ENCODE data around the gene SHPK.

SHPK gene

DNA sequence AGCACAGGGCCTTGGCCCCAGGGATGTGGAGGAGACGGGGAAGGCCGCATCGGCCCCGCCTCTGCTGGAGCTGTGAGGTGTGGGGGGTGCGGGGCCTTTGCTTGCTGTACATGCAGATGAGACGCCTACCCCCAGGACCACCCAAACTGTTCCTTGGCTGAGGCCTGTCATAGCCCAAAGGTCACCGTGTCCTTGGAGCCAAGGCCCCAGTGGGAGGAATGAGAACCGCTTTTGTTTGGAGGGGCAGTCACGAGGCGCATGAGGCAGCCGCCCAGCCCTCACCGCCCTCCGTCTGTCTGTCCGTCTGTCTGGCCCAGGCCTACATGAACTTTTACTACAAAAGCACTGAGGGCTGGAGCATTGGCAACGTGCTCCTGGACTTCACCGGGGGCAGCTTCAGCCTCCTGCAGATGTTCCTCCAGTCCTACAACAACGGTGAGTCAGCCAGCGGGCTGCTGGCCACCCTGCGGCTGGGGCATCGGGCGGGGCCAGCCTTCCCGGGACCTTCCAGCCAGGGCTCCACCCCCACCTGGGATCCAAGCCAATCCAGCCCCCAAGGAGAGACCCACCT lies 23.6 kb upstream of the SHPK start:
- DNase-seq (ENCODE audit: low read depth) = peak; percentile 81

DNA sequence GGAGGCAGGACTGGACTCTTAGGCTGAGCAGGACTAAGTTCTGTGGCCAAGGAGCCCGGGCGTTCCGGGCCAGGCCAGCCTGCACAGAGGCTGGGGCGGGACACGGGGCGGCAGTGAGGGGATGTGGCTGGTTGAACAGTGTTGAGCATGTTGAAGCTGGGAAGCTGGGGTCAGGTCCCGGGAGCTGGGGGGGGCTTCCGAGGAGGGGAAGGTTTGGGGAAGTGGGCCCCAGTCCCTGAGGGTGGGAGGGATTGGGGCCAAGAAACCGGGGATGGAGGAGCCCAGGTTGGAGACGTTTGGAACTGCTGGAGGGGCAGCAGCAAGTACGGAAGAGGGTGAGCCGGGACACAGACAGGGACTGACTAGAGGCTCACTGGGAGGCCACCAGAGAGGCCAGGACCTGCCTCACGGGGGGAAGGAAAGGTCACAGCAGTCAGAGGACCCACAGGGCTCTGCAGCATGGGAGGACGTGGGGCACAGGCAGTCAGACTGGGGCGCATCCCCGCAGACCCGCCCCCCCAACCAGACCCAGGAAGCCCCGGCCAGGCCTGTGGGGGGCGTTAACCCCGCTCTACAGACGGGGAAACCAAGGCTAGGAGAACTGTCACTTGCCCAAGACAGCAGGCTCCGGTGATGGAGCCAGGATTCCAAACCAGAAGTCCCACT lies 22.9 kb upstream of the SHPK start:
- no peak for DNase-seq (ENCODE audit: low read depth)

DNA sequence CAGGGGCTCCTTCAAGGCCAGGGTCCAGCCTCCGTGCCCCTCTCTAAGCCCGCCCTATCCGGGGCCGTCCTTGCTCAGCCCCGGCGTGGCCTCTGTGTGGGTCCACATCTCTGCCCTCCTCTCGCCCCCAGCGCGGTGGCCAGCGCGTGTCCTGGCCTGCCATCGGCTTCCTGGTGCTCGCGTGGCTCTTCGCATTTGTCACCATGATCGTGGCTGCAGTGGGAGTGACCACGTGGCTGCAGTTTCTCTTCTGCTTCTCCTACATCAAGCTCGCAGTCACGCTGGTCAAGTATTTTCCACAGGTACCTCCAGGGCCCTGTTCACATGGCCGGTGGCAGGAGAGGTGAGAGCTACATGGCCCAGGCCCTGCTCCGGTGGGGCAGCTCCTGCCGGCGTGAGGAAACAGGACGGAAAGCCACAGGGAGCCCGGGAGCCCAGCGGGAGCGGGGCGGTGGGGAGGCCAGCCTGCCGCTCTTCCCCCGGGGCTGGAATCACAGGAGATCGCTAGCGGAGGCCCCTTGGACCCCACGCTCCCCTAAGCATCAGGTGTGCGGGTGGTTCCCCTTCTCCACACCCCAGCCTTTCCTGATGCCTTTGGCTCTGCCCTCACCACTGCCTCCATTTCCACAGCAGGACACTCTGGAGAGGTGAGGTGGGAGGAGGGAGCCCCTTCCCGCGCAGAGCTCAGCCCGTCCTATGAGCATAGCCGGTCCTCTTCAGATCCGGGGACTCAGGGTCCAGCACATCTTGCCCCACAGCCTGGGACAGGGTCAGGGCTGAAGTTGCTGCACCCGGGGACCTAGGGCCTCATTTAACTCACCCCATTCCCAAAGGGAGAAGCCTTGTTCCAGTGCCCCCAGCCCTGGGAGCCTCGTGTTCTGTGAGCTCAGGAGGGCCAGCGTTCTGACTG lies 22.1 kb upstream of the SHPK start:
- no peak for DNase-seq (ENCODE audit: low read depth)

DNA sequence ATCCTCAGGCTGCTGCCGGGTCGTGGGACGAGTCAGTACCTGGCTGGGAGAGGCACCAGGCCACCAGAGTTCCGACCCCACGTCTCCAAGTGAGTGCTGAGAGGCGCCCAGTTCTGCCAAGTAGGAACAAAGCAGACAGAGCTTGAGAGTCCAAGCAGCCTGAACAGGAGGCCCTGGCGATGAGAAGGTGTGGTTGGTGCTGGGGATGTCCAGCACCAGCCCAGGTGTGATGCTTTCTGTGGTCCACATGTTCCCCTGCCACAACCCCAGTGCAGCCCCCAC lies 21.5 kb upstream of the SHPK start:
- no peak for DNase-seq (ENCODE audit: low read depth)

DNA sequence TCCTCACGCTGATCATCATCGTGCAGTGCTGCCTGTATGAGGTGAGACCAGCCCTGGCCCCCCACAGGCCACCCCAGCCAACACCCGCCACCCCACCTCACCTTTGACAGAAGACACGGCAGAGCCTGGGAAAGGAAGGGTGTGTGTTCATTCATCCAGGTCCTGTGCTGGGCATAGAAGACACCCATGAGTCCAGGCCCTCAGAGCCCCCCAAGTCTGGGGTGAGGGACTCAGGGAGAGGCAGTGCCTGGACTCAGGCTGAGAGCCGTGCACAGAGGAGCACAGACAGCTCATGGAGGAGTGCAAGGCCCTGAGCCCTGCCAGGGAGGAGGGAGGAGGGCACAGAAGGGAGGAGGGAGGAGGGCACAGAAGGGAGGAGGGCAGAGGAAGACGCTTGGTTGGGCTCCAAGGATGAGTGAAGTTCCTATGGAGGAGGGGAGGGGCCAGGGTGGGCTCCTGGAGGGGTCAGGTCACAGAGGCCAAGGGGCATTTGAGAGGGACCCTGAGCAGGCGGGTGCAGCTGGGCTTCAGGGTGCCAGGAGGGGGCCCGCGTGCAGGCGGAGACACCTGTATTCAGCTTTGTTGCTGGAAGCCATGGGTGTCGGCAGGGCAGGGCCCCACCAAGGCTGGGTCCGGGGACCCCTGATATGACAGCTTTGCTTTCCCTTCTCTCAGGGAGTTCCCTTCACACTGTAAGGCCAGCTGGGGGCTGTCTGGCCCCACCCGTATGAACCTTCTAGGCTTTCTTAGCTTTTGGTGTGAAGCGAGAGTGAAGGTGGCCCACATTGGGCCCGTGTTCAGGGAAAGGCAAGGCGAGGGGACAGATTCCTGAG lies 20.9 kb upstream of the SHPK start:
- no peak for DNase-seq (ENCODE audit: low read depth)

DNA sequence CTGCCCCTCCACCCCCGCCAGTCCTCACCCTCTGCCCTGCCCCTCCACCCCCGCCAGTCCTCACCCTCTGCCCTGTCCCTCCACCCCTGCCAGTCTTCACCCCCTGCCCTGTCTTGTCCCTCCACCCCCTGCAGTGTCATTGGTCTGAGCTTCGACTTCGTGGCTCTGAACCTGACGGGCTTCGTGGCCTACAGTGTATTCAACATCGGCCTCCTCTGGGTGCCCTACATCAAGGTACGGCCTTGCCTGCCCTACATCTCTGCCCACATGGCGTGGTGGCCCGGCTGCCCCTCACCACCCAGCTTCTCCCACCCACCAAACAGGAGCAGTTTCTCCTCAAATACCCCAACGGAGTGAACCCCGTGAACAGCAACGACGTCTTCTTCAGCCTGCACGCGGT lies 20.3 kb upstream of the SHPK start:
- no peak for DNase-seq (ENCODE audit: low read depth)

DNA sequence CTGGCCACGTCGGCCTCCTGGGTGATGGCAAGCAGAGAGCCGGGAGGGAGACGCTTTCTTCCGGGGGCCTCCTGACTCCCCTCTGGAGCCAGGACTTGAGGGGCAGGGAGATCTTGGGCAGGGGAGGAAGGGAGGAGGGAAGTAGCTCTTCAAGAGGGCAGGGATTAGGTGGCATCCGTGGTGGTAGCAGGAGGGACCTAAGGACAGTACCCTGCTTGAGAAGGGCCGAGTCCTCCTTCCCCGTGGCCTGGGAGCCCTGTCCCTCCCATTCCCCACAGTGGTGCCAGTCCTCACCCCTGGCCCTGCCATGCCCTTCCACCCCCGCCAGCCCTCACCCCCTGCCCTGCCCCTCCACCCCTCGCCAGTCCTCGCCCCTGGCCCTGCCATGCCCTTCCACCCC lies 19.7 kb upstream of the SHPK start:
- no peak for DNase-seq (ENCODE audit: low read depth)

DNA sequence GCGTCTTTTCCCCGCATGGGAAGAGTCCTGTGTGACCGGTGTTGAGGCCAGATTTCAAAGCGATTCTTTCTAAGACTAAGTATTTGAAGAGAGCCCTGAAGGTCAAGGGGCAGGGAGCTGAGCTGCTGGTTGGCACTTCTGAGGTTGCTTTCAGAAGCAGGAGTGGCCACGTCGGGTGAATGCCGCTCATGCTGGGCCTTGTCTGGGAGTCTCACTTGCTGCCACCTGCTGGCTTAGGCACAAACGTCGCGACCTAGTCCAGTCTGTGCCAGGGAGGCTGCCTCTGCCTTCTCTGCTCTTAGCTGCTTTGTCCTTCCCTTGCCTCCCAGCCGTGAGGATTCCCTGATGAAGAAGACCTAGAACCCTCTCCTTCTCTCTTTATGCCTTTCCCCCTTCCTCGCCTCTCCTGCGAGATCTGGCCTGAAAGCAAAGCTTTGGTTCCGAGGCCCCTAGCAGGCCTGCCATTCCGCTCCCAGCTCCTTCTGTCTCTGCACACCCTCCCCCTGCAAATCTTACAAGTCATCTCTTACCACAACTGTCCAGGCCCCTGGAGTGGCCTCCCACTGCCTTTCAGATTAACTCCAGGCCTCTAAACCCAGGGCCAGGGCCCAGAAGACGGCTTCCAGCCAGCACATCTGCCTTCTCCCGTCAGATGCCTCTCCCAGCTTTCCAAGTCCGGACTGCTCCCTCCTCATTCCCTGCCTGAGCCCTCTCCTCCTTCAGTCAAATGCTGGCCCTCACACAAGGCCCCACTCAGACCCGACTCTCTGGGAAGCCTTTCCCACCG lies 11.9 kb upstream of the SHPK start:
- DNase-seq (ENCODE audit: low read depth) = no peak

DNA sequence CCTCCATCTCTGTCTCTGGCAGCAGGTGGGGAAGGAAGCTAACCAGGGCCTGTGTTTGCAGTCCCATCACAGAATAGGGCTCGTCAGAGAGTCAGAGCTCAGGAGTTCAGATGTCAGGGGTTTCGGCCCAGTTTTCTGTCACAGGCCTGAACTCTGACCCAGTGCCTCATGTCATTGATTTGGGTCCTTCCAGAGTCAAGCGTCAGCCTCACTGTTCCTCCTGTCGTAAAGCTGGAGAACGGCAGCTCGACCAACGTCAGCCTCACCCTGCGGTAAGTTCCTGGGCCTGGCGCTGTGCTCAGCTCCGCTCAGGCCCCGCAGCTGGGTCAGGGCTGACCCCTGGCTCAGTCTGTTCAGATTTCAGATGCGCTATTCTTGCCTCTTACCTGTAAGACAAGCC lies 11.2 kb upstream of the SHPK start:
- no peak for DNase-seq (ENCODE audit: low read depth)

DNA sequence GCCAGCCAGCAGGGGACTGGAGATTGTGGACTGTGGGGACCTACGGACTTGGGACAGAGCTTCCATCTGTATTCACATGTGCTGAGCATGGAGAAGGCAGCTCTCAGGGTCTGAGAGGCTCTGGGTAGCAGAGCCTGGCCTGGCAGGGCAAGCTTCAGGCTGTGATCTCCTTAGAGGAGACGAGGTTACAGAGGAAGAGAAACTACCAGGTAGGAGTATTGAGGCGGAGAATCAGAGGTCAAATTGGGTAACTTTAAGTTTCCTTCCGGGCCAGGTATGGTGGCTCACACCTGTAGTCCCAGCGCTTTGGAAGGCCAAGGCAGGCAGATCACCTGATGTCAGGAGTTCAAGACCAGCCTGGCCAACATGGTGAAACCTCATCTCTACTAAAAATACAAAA lies 9.3 kb upstream of the SHPK start:
- DNase-seq (ENCODE audit: low read depth) = no peak

DNA sequence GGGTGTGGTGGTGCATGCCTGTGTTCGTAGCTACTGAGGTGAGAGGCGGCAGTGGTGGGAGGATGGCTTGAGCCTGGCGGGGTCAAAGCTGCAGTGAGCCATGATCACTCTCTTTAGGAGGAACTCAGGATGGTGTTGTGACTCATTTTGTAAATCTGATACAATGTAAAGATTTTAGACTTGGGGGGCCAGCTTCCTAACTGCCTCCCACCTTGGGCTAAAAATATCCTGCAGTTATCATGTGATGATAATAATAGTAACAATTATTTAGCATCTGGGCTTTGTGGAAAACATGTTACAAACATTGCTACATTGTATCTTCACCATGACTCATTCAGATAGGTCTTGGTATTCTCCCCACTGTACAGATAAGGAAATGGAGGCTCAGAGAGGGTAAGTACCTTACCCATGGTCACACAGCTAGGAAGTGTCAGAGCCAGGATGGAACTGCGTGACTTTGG lies 7.9 kb upstream of the SHPK start:
- DNase-seq (ENCODE audit: low read depth) = no peak

DNA sequence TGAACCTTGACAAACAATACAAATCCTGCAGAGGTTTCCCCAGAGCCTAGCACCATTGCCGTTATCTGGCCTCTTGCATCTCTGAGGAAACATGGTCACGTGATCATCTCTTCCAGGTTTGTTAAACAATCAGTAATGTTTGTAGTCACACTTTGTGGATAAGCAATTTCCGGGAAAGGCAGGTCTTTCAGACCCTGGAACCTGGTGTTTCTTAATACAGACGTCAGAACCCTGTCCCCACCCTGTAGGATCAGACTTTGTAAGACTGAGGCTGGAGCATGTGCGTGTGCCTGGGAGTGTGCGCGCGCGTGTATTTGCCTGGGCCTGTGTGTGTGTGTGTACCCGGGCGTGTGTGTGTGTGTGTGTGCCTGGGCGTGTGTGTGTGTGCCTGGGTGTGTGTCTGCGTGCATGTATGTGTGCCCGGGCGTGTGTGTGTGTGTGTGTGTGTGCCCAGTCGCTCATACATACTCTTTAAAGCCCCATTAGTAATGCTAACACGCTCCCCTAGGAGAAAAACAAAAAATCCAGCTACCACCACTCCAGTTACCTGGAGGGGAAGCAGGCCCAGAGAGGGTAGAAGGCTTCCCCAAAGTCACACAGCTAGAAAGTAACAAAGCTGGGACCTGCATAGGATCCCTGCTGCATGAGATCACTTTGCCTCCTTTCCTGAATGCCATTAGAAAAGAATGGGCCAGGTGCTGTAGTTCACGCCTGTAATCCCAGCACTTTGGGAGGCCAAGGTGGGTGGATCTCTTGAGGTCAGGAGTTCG lies 5.9 kb upstream of the SHPK start:
- DNase-seq (ENCODE audit: low read depth) = no peak

DNA sequence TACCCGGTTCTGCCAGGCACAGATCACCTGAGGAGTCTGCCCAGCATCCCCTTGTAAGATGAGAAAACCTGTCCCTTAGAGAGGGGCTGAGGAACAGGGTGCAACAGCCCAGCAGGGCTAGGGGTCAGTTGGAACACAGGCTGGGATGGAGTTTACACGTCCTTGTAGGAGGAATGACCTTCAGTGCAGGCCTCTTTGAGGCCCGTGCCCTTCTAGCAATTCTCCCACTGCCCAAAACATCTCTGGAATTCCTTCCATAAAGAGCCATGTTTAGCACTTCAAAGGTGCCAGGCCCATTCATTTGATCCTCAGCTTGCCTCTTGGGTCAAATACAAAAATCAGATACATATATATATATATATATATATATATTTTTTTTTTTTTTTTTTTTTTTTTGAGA lies 5.0 kb upstream of the SHPK start:
- DNase-seq (ENCODE audit: low read depth) = no peak

DNA sequence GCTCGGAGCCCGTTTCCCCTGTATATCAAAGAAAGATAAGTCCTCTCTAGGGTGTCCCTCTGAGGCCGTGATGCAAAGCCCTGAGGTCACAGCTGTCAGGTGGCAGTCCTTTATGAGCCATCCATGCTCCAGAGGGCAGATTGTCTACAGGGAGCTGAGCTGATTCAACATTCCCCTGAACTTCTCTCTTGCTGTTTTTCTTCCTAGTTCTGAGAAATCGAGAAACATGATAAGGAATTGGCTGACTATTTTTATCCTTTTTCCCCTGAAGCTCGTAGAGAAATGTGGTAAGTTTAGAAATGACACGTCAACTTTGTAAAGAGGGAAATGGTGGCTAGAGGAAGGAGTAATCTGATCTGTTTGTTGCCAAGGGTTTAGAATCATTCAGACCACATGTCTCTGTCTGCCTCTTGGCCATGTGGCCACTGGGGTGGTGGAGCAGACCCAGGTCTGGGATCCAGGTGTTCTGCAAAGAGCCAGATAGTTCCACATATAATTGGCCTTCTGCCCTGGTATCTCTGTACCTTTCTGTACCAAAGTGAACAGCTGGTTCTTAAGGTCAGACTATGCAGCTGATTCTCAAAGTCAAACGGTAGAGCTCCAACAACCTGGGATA lies 4.0 kb upstream of the SHPK start:
- peak; percentile 19 for DNase-seq (ENCODE audit: low read depth)

DNA sequence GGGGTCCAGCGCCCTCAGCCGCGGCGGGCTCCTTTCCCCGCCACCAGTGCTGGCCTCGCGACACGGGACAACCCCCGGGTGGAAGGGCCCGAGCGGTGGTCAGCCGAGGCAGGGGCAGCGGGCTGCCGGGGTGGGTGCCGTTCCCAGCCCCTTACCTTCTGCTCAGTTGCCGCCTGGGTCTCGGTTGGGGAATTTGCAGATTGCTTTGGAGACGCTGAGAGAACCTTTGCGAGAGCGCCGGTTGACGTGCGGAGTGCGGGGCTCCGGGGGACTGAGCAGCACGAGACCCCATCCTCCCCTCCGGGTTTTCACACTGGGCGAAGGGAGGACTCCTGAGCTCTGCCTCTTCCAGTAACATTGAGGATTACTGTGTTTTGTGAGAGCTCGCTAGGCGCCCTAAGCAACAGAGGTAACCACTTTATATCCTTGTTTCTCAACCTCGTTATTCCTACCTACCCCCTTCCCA lies 891 bp upstream of the SHPK start:
- DNase-seq (ENCODE audit: low read depth) = no peak

DNA sequence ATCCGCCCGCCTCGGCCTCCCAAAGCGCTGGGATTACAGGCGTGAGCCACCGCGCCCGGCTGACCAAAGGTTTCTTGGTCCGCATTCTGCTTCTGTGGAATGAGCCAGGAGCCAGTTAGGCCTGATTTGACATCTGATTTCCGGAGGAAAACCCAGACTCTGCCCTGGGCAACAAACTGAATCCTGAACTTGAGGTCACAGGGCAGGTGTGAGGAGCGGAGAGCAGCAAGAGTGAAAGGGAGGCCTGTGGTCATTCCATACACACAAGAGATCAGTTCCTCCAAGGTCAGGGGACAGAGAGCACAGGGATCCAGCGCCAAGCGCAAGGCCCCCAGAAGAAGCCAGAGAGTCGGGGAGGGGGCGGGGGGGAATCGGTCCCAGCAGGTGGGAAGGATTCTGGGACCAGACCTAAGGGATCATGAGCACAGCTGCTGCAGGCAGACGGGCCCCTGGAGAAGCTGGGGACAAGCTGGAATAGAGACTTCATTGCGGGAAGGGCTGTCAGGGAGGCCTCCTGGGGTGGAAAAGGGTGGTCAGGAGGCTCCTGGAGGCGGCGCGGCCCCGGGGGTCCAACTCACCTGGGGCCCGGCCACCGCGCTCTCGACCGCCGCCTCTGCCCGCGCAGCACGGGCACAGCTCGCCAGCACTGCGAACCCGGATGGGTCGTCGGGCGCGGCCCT lies 436 bp downstream of the SHPK start:
- DNase-seq (ENCODE audit: low read depth) = no peak

DNA sequence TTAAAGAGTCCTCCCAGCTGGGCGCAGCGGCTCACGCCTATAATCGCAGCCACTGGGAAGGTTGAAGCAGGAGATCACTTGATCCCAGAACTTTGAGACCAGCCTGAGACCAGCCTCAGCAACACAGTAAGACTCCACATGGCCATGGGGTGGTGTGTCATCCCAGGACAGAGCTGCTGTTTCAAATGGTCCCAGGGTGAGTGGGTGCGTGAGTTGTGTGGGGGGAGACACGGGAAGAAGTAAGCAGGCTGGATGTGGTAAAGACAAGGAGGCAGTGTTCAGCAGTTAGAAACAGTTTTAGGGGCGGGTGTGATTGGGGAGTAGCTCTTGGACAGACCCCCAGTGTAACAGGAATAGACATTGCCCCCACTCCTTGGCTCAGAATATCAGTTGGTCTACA lies 3.8 kb downstream of the SHPK start:
- no peak for DNase-seq (ENCODE audit: low read depth)

DNA sequence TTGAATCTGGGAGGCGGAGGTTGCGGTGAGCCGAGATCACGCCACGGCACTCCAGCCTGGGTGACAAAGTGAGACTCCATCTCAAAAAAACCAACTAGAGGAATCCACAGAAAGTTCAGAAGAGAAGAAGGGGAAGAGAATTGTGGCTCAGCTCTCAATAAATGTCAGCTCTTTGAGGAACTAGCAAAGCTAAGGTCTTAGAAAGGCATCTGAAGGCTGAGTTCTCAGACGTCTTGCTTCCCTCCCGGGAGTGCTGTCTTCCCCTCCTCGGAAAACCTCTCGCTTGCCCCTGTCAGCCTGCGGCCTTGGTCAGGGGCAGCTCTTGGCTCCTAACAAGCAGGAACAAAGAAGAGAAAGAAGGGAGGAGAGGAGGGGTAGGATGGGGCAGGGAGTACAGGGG lies 5.3 kb downstream of the SHPK start:
- no peak for DNase-seq (ENCODE audit: low read depth)

DNA sequence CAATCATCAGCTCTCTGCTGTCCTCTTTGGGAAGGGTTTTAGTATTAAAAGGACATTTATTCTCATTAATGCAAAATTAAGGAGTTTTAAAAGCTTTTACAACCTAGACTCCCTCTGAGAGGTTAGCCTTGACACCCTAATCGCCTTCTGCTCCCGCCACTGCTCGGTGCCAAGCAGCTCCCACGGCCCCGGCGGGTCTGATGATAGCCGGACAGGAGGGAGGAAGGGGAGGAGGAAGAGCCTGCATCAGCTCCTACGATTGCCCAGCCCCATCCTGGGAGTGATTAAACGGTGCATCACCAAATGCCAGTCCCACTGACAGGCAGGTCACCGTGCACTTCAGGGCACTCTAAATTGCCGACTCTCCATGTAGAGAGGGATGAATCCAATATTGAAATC lies 8.3 kb downstream of the SHPK start:
- DNase-seq (ENCODE audit: low read depth) = no peak

All from GM04504 (cell line).